ENCODE data around the gene MYO1A.

DNA sequence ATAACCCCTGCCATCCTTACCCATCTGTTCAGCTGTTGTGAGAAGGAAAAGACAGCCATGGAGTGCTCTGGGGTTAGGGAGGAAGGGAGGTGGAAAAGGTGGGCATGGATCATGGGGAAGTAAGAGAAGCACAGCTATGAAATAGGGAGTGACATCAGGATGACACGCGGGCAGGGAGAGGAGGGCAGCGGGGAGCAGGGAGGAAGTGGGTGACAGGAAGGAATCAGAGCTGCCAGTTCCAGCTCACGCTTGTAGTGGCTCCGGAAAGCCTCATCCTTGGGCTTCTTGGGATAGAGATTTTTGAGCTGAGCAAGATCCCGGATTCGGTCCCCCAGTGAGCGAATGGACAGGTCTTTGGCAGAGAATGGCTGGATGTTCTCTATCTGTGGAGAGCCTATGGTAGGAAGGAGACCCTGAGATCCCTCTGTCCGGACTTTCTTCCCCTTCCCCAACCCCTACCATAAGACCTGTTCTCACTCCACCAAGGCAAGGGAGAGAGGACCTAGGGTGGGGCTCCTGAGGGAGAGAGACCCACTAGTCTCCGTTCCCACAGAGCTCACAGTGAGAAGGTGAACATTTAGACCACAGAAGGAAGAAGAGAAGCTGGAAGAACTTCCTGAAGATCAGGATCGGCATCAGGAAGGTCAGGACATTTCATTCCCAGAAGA, 49.3 kb upstream of the MYO1A start:
- TF ChIP-seq CTCF (IDR thresholded peaks at IDR 0.05; ENCODE audit: low read depth, low read length) = no peak
- TF ChIP-seq EZH2phosphoT487 (IDR thresholded peaks at IDR 0.05; ENCODE audit: low read depth) = no peak
